ENCODE measurements around the gene GRB2.

- TF ChIP-seq EZH2 (IDR thresholded peaks at IDR 0.05; ENCODE audit: insufficient read depth, poor library complexity, severe bottlenecking) (no peak), EZH2phosphoT487 (IDR thresholded peaks at IDR 0.05; ENCODE audit: insufficient read depth, low read depth) (no peak)
Observed at GRCh38 chr17:75406222-75406615, 741 bp upstream of the GRB2 start.

Measured in GM23248 (cell line).